Measurements from ENCODE around the gene CTU2.

The CTU2 gene

DNA sequence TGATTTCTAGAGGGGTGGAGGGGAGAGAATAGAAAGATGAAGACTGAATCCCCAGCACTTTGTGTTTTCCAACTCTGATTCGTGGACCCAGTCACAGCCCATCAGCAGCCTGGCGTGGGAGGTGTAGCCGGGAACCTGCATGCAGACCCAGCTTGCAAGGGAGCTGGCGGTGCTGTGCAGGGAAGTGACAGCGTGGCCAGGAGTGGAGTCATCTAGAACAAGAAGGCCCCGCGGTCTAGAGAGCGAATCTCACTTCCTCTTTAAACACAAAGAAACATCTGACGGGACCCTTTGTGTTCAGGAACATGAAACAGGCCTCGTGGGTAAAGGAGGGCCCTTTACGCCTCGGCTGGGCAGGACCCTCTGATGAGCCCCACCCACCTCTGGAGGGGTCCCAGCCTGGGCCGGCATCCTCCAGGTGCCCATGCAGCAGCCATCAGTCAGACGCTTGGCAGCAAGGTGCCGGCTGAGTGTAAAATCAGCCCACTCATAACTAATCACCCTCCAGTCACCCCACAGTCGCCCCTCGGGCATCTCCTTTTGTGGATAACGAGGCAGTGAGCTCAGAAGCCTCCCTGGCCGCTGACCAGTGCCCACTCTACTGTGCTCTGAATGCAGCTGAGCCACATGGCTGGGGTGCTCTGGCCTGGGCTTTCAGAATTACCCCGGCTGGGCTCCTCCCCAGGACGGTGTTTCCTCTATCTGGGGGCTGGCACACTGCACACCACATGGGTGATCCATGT lies 24.4 kb upstream of the CTU2 start:
- DNase-seq: peak; percentile 51 to 78

- DNase-seq: no peak
These were observed 21.6 kb upstream of the CTU2 start for GRCh38 chr16:88684569-88685155.

GRCh38 chr16:88685156-88686061 lies 20.9 kb upstream of the CTU2 start:
- DNase-seq: peak; percentile 58 to 64

- DNase-seq: peak in 1 of 2 donors; percentile 37
These were observed 20.3 kb upstream of the CTU2 start for GRCh38 chr16:88686062-88686438.

GRCh38 chr16:88686439-88687253 lies 19.7 kb upstream of the CTU2 start, which contains the start of gene SNAI3:
Gene SNAI3, minus strand, starts transcription at chr16:88686507. Its CDS starts 101 bp downstream, at chr16:88686406.
- DNase-seq: peak; percentile 82 to 86

- DNase-seq: no peak
These were observed 19.1 kb upstream of the CTU2 start for GRCh38 chr16:88687254-88687576.

- DNase-seq: no peak
These were observed 18.7 kb upstream of the CTU2 start for GRCh38 chr16:88687676-88688012.

DNA sequence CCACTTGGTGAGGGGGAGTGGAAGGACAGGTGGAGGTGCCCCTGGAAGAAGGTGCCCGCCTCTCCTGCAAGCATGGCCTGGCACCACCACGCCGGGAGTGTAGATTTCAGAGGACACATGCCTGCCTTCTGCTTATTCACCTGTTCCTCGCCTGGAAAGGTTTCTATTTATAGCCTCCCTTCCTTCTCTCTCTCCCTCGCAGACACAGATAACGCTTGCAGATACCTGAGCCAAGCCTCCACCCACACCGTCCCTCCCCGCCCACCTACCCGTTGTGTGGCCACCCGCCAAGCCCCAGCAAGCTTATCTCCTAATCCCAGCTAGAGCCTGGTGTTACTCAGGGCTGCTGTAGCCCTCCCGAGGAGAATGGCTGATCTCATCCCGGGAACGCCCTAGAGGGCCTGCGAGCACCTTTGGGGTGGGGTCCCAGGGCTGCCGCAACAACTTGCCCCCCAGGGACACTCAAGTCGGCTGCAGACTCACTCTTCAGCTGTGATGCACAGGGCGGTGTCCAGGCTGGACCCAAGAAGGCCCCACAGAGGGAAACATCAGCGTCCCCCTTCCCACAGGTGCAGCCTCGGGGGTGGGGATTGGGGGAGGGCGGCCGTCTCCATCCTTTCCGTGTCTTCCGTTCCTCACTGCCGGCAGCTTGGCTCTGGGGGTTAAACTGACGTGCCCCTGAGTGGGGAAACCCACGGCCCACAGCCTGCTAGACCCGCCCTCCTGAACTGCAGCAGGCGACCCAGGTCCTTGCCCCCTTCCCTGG lies 18.1 kb upstream of the CTU2 start:
- no peak for DNase-seq

DNA sequence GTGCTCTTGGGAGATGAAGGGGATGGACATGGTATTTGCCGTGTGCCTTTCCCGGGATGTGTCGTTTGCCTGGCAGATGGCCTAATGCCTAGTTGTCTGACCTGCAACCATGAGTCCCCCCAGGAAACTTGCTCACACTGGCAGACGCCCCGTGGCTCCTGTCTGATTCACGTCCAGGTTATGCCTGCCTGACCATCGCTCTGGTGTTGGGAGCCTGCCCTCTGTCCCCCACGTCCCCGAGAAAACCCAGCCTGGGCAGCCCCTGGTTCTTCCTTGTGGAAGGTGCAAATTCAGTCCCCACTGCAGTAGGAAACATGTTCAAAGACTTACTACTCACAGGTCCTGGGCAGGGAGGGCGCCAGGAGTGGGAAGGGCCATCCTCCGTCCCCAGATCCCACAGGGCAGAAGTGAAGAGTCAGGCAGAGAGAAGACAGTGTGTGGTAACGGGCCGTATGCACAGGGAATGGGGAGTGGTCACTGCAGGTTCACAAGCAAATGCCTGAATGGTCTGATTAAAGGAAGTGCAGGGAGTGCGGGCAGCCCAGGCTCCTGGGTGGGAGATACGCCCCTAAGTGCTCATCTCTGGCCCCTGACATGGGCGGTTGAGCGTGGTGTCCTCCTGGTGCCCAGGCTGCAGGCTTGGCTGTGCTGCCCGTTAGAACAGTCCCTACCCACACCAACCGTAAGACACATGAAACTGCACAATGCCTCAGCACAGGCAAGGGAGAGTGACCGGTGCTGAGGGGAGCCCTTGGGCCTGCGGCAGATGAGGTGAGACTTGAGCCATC lies 15.8 kb upstream of the CTU2 start:
- no peak for DNase-seq

- no peak for DNase-seq
These were observed 15.0 kb upstream of the CTU2 start for GRCh38 chr16:88691129-88691813.

- DNase-seq: peak; percentile 34 to 66
These were observed 14.3 kb upstream of the CTU2 start for GRCh38 chr16:88691924-88692560.

- DNase-seq: peak in 1 of 2 donors; percentile 24
These were observed 13.4 kb upstream of the CTU2 start for GRCh38 chr16:88692861-88693260.

DNA sequence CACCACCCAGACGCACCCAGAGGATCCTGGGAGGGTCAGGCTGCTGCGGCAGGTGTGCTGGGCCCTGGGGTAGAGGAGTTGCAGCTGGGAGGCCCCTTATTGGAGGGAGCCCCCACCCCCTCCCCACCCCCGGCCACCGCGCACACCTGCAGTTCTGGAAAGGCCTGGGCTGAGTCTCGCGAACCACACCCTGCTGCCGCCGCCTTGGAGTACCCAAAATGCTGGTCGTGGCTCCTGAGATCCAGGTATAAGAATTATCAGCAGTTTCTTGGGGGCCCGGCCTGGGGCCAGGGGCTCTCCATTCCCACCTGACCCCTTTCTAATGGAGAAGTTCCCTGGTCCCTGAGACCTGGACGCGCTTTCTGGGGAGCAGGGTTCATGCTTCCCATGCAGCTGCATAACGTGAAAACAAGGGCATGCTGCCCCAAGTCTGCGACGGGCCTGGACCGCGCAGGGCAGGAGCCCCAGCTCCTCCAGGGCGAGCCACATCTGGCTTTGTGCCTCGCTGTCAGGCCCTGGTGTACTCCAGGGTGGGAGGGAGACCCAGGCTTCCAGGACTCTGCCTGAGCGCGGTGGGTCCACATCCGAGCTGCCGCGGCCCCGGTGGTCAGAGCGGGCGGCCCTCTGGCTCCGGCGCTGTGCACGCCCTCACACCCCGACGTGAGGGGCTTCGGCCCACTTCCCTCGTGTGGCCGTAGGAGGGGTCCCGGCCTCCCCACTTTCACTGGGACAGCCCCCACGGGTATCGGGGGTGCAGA lies 12.7 kb upstream of the CTU2 start:
- DNase-seq: no peak

GRCh38 chr16:88694221-88695087 lies 11.8 kb upstream of the CTU2 start:
- DNase-seq: no peak

GRCh38 chr16:88695218-88695617 lies 11.1 kb upstream of the CTU2 start:
- DNase-seq: no peak

- DNase-seq: no peak
These were observed 10.6 kb upstream of the CTU2 start for GRCh38 chr16:88695753-88696152.

- DNase-seq: no peak
These were observed 9.9 kb upstream of the CTU2 start for GRCh38 chr16:88696441-88696840.

DNA sequence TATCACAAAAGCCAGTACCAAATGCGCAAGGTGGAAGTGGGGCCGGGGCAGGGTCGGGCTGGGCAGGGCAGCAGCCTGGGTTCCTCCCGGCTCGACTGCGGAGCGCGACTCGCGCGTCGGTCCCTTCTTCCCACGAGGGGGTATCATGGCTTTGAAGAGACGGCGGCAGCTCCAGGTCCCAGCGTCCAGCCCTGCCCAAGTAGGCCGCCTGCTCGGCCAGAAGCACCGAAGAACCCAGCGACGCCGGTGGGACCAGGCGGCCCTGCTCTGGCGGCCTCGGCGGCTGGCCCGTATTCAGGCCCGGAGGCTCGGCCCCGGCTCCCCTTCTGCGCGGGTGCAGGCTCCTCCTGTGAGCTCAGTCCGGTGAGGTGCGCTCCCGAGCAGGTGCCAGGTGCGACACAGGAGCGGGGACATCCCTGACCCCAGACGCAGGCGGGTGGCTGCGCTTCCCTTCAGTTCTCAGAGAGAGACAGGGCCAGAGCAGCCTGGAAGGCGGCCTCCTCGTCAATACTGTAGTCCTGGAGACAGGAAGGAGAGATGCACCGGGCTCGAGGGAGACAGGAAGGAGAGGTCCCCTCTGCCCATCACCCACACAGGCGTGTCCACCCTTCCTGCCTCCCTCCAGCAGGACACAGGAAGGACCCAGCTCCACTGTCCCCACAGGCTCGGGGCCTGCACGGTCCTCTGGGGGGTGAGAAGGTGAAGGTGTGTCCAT lies 9.0 kb upstream of the CTU2 start:
- DNase-seq: no peak
